WTC11 (cell line): ENCODE results near the gene COPA.

Experiments used
- CREB1 ChIP-seq: sonication (generic); formaldehyde crosslinking; IDR thresholded peaks from 2 replicates; pipeline ENCODE4 v1.8.0; 2023; ENCODE audit warnings: mild to moderate bottlenecking, missing genetic modification reagents
- CREM ChIP-seq: sonication (generic); formaldehyde crosslinking; IDR thresholded peaks from 2 replicates; pipeline ENCODE4 v1.8.1; 2022; ENCODE audit warnings: mild to moderate bottlenecking, missing genetic modification reagents, moderate library complexity
- CTCF ChIP-seq: fragments of 200-600 bp; IDR thresholded peaks from 2 replicates; pipeline ENCODE4 v1.8.0; 2022; ENCODE audit warnings: antibody characterized with exemption
- FOXJ3 ChIP-seq: sonication (generic); formaldehyde crosslinking; IDR thresholded peaks from 2 replicates; pipeline ENCODE4 v1.9.0; 2021; ENCODE audit warnings: missing genetic modification reagents, mild to moderate bottlenecking, borderline replicate concordance
- MXD4 ChIP-seq: fragments of 250-450 bp; sonication (Bioruptor Pico); IDR thresholded peaks from 2 replicates; pipeline ENCODE4 v1.8.0; 2021; ENCODE audit warnings: mild to moderate bottlenecking, moderate library complexity, borderline replicate concordance
- MYBL2 ChIP-seq: sonication (generic); formaldehyde crosslinking; IDR thresholded peaks from 2 replicates; pipeline ENCODE4 v1.8.1; 2023; ENCODE audit warnings: mild to moderate bottlenecking, moderate library complexity, missing genetic modification reagents
- NFYB ChIP-seq: sonication (generic); formaldehyde crosslinking; conservative IDR thresholded peaks from 2 replicates; pipeline ENCODE4 v1.8.0; 2022; ENCODE audit warnings: low read depth, missing genetic modification reagents
- TEAD4 ChIP-seq: sonication (generic); formaldehyde crosslinking; IDR thresholded peaks from 2 replicates; pipeline ENCODE4 v1.8.0; 2022; ENCODE audit warnings: mild to moderate bottlenecking, missing genetic modification reagents
- USF2 ChIP-seq: sonication (generic); formaldehyde crosslinking; IDR thresholded peaks from 2 replicates; pipeline ENCODE4 v1.8.1; 2023; ENCODE audit warnings: mild to moderate bottlenecking, missing genetic modification reagents, moderate library complexity
- ZNF121 ChIP-seq: sonication (generic); formaldehyde crosslinking; IDR thresholded peaks from 2 replicates; pipeline ENCODE4 v1.8.0; 2023; ENCODE audit warnings: missing genetic modification reagents
- ZNF423 ChIP-seq: fragments of 250-450 bp; sonication (Bioruptor Pico); IDR thresholded peaks from 2 replicates; pipeline ENCODE4 v2.1.2; 2022; ENCODE audit warnings: mild to moderate bottlenecking, moderate library complexity
- ZNF532 ChIP-seq: fragments of 250-450 bp; sonication (Bioruptor Pico); IDR thresholded peaks from 2 replicates; pipeline ENCODE4 v1.9.0; 2021; ENCODE audit warnings: mild to moderate bottlenecking, borderline replicate concordance
- TF ChIP-seq, protein P1 (sequence below): sonication (generic); formaldehyde crosslinking; IDR thresholded peaks from 2 replicates; pipeline ENCODE4 v1.8.0; 2022; ENCODE audit warnings: mild to moderate bottlenecking, missing genetic modification reagents

GRCh38 chr1:160285506-160285905 is 57.5 kb downstream of the COPA start:
- no peak for TF ChIP-seq CTCF
- no peak for TF ChIP-seq MXD4 (CRISPR knock-in tag)
- TF ChIP-seq MYBL2 (CRISPR knock-in tag), result no peak
- TF ChIP-seq USF2 (CRISPR knock-in tag), result no peak
- TF ChIP-seq ZNF532 (CRISPR knock-in tag), result no peak
- TF ChIP-seq TEAD4, result no peak
- no peak for TF ChIP-seq ZNF423
- no peak for TF ChIP-seq CREB1 (CRISPR knock-in tag)
- no peak for TF ChIP-seq NFYB
- TF ChIP-seq FOXJ3, result no peak
- no peak for TF ChIP-seq CREM (CRISPR knock-in tag)
- TF ChIP-seq, protein P1, sequence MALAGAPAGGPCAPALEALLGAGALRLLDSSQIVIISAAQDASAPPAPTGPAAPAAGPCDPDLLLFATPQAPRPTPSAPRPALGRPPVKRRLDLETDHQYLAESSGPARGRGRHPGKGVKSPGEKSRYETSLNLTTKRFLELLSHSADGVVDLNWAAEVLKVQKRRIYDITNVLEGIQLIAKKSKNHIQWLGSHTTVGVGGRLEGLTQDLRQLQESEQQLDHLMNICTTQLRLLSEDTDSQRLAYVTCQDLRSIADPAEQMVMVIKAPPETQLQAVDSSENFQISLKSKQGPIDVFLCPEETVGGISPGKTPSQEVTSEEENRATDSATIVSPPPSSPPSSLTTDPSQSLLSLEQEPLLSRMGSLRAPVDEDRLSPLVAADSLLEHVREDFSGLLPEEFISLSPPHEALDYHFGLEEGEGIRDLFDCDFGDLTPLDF, result no peak
- TF ChIP-seq ZNF121, result no peak
